ENCODE results near the gene GUCA1A.

DNA sequence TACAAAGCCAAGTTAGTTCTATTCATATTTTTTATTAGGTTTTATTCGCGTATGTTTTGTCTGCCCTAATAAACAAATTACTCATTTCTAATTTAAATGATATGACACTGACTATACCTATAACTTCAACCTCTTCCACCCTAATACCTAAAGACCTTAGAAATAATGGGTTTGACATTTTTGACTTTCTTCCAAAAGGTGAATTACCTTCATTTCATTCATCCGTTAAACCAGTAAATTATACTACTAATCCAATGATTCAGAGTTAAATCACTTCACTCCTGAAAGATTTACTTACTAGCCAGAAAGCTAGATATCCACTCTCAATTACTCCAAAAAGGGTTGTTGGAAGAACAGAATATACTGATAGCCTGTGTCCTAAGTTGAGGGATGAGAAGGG is 39.3 kb downstream of the GUCA1A start:
- TF ChIP-seq POLR2A (IDR thresholded peaks at IDR 0.05; ENCODE audit: borderline replicate concordance, extremely low read depth, insufficient read depth, insufficient read length) = no peak
- no peak for TF ChIP-seq EZH2 (IDR thresholded peaks at IDR 0.05)
- TF ChIP-seq, protein P1, sequence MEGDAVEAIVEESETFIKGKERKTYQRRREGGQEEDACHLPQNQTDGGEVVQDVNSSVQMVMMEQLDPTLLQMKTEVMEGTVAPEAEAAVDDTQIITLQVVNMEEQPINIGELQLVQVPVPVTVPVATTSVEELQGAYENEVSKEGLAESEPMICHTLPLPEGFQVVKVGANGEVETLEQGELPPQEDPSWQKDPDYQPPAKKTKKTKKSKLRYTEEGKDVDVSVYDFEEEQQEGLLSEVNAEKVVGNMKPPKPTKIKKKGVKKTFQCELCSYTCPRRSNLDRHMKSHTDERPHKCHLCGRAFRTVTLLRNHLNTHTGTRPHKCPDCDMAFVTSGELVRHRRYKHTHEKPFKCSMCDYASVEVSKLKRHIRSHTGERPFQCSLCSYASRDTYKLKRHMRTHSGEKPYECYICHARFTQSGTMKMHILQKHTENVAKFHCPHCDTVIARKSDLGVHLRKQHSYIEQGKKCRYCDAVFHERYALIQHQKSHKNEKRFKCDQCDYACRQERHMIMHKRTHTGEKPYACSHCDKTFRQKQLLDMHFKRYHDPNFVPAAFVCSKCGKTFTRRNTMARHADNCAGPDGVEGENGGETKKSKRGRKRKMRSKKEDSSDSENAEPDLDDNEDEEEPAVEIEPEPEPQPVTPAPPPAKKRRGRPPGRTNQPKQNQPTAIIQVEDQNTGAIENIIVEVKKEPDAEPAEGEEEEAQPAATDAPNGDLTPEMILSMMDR (IDR thresholded peaks at IDR 0.05 in 2 of 3, conservative IDR thresholded peaks at IDR 0.05 in 1 of 3; ENCODE audit: borderline replicate concordance in 1 of 3, insufficient read depth in 1 of 3, low read depth in 2 of 3, low read length in 2 of 3) = no peak
- no peak for TF ChIP-seq JUND (IDR thresholded peaks at IDR 0.05)
- TF ChIP-seq, protein P2, sequence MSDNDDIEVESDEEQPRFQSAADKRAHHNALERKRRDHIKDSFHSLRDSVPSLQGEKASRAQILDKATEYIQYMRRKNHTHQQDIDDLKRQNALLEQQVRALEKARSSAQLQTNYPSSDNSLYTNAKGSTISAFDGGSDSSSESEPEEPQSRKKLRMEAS (IDR thresholded peaks at IDR 0.05) = no peak
- TF ChIP-seq ZNF274 (IDR thresholded peaks at IDR 0.05; ENCODE audit: low read depth, low read length) = no peak
- TF ChIP-seq EZH2phosphoT487 (IDR thresholded peaks at IDR 0.05; ENCODE audit: borderline replicate concordance) = no peak
- TF ChIP-seq FOSL1 (IDR thresholded peaks at IDR 0.05; ENCODE audit: low read depth) = no peak
- TF ChIP-seq POLR2AphosphoS5 (IDR thresholded peaks at IDR 0.05; ENCODE audit: low read depth, low read length) = no peak
- no peak for TF ChIP-seq CBX3 (IDR thresholded peaks at IDR 0.05; ENCODE audit: low read depth)
